SK-N-MC (cell line): ENCODE measurements around the gene SRSF9.

ENCODE experiments used
- EZH2 ChIP-seq: fragments of 200-600 bp; sonication (generic); IDR thresholded peaks from one replicate; pipeline ENCODE4 v1.6.1; 2017; ENCODE audit warnings: antibody characterized with exemption
- FOXP2 ChIP-seq: optimal IDR thresholded peaks from 2 replicates; pipeline ENCODE3; 2011; ENCODE audit warnings: mild to moderate bottlenecking, moderate library complexity; ENCODE audit not compliant: insufficient read depth; ENCODE audit errors: extremely low read length, control extremely low read depth
- POLR2AphosphoS5 ChIP-seq: IDR thresholded peaks from 2 replicates; pipeline ENCODE4 v1.6.1; 2012; ENCODE audit warnings: mild to moderate bottlenecking, low read depth, low read length, borderline replicate concordance

DNA sequence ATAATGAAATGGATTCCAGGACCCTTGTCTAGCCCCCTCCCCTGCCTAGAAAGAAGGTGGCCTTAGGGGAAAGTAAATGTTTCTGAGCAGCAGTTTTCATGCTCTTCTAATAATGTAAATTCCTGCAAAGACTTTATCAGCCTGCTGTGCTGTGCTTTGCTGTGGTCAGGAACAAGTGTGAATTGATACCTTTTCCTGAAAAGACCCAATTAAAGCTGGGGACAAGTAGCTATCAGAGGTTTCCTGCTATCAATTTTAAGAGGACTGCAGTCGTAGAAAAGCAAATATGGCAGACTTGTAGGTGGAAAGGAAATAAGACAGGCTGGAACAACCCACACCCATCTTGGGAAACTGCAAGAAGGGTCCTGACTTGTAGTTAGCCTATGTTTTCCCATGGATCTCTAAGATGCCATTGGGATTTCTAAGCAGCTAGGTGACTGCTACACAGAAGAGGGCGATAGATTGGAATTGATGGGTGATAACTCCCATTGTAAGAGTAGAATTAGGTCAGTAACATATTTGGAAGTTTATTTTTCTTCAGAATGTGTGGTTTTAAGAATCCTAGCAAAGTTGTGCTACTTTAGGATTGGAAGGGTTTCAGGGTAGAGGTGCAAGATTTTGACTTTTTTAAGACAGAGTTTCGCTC is 29.4 kb upstream of the SRSF9 start:
- TF ChIP-seq POLR2AphosphoS5: peak; percentile 28; the same call in 1 of the 2 replicates
- TF ChIP-seq EZH2: no peak
- no peak for TF ChIP-seq FOXP2
